B cell (primary cell): ENCODE results near the gene PROSER1.

Experiments used
- EZH2 ChIP-seq: IDR thresholded peaks from 2 replicates; pipeline ENCODE4 v1.6.1; 2012; ENCODE audit warnings: borderline replicate concordance, low read depth, mild to moderate bottlenecking, moderate library complexity, low read length; ENCODE audit not compliant: insufficient read depth, poor library complexity, severe bottlenecking
- TF ChIP-seq, protein P1 (sequence below): fragments of 200-600 bp; IDR thresholded peaks from one replicate; pipeline ENCODE4 v1.8.0; 2022; ENCODE audit warnings: antibody characterized with exemption, mild to moderate bottlenecking

DNA sequence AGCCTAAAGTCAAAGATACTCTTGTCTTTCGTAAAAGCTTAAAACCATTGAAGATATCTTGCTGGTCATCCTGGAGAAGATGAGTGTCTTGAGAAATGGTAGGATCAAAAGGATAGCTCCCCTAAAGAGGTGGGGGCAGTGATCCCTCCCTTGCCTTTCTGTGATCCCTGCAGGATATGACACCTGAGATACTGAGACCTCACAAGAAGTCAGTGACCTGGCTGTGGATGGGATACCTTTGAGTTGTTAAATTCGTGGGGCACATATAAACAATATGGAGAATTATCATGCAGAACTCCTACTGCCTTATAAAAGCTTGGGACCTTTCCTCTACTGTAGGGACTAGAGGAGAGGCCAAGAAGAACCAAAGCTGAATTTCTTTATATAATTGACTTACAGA is 68.7 kb downstream of the PROSER1 start:
- TF ChIP-seq, protein P1, sequence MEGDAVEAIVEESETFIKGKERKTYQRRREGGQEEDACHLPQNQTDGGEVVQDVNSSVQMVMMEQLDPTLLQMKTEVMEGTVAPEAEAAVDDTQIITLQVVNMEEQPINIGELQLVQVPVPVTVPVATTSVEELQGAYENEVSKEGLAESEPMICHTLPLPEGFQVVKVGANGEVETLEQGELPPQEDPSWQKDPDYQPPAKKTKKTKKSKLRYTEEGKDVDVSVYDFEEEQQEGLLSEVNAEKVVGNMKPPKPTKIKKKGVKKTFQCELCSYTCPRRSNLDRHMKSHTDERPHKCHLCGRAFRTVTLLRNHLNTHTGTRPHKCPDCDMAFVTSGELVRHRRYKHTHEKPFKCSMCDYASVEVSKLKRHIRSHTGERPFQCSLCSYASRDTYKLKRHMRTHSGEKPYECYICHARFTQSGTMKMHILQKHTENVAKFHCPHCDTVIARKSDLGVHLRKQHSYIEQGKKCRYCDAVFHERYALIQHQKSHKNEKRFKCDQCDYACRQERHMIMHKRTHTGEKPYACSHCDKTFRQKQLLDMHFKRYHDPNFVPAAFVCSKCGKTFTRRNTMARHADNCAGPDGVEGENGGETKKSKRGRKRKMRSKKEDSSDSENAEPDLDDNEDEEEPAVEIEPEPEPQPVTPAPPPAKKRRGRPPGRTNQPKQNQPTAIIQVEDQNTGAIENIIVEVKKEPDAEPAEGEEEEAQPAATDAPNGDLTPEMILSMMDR, result no peak
- TF ChIP-seq EZH2, result no peak
